HEK293T (cell line): ENCODE results near the gene LRRTM4.

ENCODE experiments used
- CTCF ChIA-PET: fragments of 350-600 bp; formaldehyde crosslinking; extraction: SDS; loops from one replicate; lab custom pipeline; 2021; ENCODE audit warnings: antibody characterized with exemption, inconsistent platforms; lab: Yijun Ruan, JAX
- POLR2A ChIA-PET: fragments of 350-600 bp; formaldehyde crosslinking; extraction: SDS; loops from one replicate; lab custom pipeline; 2020; ENCODE audit warnings: antibody characterized with exemption, inconsistent platforms; lab: Yijun Ruan, JAX
- DNase-seq: peaks from one replicate; pipeline ENCODE4 v3.0.0; 2012; ENCODE audit warnings: mixed read lengths; ENCODE audit errors: extremely low spot score
- ARNT ChIP-seq: fragments of 450-650 bp; IDR thresholded peaks from 2 replicates; pipeline ENCODE4 v1.6.1; 2017; ENCODE audit warnings: mild to moderate bottlenecking
- BHLHE40 ChIP-seq: fragments of 450-650 bp; IDR thresholded peaks from 2 replicates; pipeline ENCODE4 v1.6.1; 2016; ENCODE audit warnings: mild to moderate bottlenecking, moderate library complexity, borderline replicate concordance
- CTBP1 ChIP-seq: fragments of 450-650 bp; IDR thresholded peaks from 2 replicates; pipeline ENCODE4 v1.6.1; 2016; ENCODE audit warnings: borderline replicate concordance
- ELF4 ChIP-seq: fragments of 450-650 bp; IDR thresholded peaks from 2 replicates; pipeline ENCODE4 v1.6.1; 2017; ENCODE audit warnings: antibody characterized with exemption
- FOXA1 ChIP-seq: fragments of 450-650 bp; IDR thresholded peaks from 2 replicates; pipeline ENCODE4 v1.6.1; 2016; ENCODE audit warnings: mild to moderate bottlenecking
- FOXK2 ChIP-seq: fragments of 450-650 bp; IDR thresholded peaks from 2 replicates; pipeline ENCODE4 v1.6.1; 2016; ENCODE audit warnings: mild to moderate bottlenecking
- FOXM1 ChIP-seq: fragments of 450-650 bp; IDR thresholded peaks from 2 replicates; pipeline ENCODE4 v1.6.1; 2017; ENCODE audit warnings: mild to moderate bottlenecking, borderline replicate concordance
- HDGF ChIP-seq: fragments of 450-650 bp; IDR thresholded peaks from 2 replicates; pipeline ENCODE4 v1.6.1; 2017; ENCODE audit warnings: antibody characterized with exemption, borderline replicate concordance
- L3MBTL2 ChIP-seq: fragments of 450-650 bp; conservative IDR thresholded peaks from 2 replicates; pipeline ENCODE4 v1.6.1; 2016; ENCODE audit warnings: mild to moderate bottlenecking
- LEF1 ChIP-seq: fragments of 450-650 bp; IDR thresholded peaks from 2 replicates; pipeline ENCODE4 v1.6.1; 2017; ENCODE audit warnings: mild to moderate bottlenecking, borderline replicate concordance
- NFRKB ChIP-seq: fragments of 450-650 bp; IDR thresholded peaks from 2 replicates; pipeline ENCODE4 v1.6.1; 2016; ENCODE audit warnings: mild to moderate bottlenecking, moderate library complexity
- PKNOX1 ChIP-seq: fragments of 450-650 bp; IDR thresholded peaks from 2 replicates; pipeline ENCODE4 v1.6.1; 2016
- SP1 ChIP-seq: fragments of 450-650 bp; IDR thresholded peaks from 2 replicates; pipeline ENCODE4 v1.6.1; 2017
- SUZ12 ChIP-seq: fragments of 450-650 bp; IDR thresholded peaks from 2 replicates; pipeline ENCODE4 v1.6.1; 2016; ENCODE audit warnings: mild to moderate bottlenecking
- TARDBP ChIP-seq: fragments of 450-650 bp; IDR thresholded peaks from 2 replicates; pipeline ENCODE4 v1.6.1; 2016
- ZNF384 ChIP-seq: fragments of 450-650 bp; IDR thresholded peaks from 2 replicates; pipeline ENCODE4 v1.6.1; 2016

LRRTM4 gene

GRCh38 chr2:76825140-76825970 lies 696.8 kb downstream of the LRRTM4 start:
- POLR2A ChIA-PET: no interaction called here
- TF ChIP-seq ELF4: no peak
- no peak for TF ChIP-seq ARNT
- TF ChIP-seq CTBP1: no peak
- no peak for TF ChIP-seq HDGF
- no peak for TF ChIP-seq FOXK2
- CTCF ChIA-PET: no interaction called here
- no peak for DNase-seq

GRCh38 chr2:76821731-76822130 lies 700.4 kb downstream of the LRRTM4 start:
- DNase-seq: no peak
- ChIA-PET CTCF (no interaction called here), POLR2A (no interaction called here)
- TF ChIP-seq SP1: no peak
- TF ChIP-seq BHLHE40: no peak
- TF ChIP-seq TARDBP: no peak
- no peak for TF ChIP-seq LEF1
- no peak for TF ChIP-seq ELF4
- no peak for TF ChIP-seq FOXA1
- TF ChIP-seq FOXK2: no peak
- TF ChIP-seq SUZ12: no peak
- no peak for TF ChIP-seq ZNF384
- TF ChIP-seq CTBP1: no peak
- no peak for TF ChIP-seq L3MBTL2
- TF ChIP-seq HDGF: no peak
- no peak for TF ChIP-seq FOXM1
- no peak for TF ChIP-seq NFRKB
- TF ChIP-seq ARNT: no peak
- no peak for TF ChIP-seq PKNOX1

GRCh38 chr2:76813084-76813483 lies 709.1 kb downstream of the LRRTM4 start:
- no peak for DNase-seq
- TF ChIP-seq NFRKB (no peak), BHLHE40 (no peak), ARNT (no peak), LEF1 (no peak), PKNOX1 (no peak), FOXK2 (no peak), TARDBP (no peak), FOXM1 (no peak), HDGF (no peak)
- ChIA-PET POLR2A (no interaction called here), CTCF (no interaction called here)

GRCh38 chr2:76812156-76812555 lies 710.0 kb downstream of the LRRTM4 start:
- CTCF ChIA-PET: no interaction called here
- POLR2A ChIA-PET: no interaction called here
- DNase-seq: no peak
- TF ChIP-seq NFRKB (no peak), ARNT (no peak), BHLHE40 (no peak), SUZ12 (no peak), LEF1 (no peak), ZNF384 (no peak), FOXK2 (no peak), HDGF (no peak)

GRCh38 chr2:76809136-76809535 lies 713.0 kb downstream of the LRRTM4 start:
- TF ChIP-seq HDGF (no peak), ELF4 (no peak), ZNF384 (no peak), PKNOX1 (no peak), ARNT (no peak), FOXA1 (no peak), NFRKB (no peak), FOXK2 (no peak), LEF1 (no peak), FOXM1 (no peak), SUZ12 (no peak)
- POLR2A ChIA-PET: no interaction called here
- DNase-seq: no peak
- CTCF ChIA-PET: no interaction called here

GRCh38 chr2:76808732-76809131 lies 713.4 kb downstream of the LRRTM4 start:
- ChIA-PET POLR2A (no interaction called here), CTCF (no interaction called here)
- TF ChIP-seq FOXA1: no peak
- TF ChIP-seq SUZ12: no peak
- TF ChIP-seq PKNOX1: no peak
- TF ChIP-seq NFRKB: no peak
- no peak for TF ChIP-seq ARNT
- TF ChIP-seq LEF1: no peak
- no peak for TF ChIP-seq ZNF384
- TF ChIP-seq L3MBTL2: no peak
- TF ChIP-seq BHLHE40: no peak
- DNase-seq: no peak
